Measurements from ENCODE around the gene SLC25A38.
"Not testable (repeated sequence)": the region's sequence is repeated elsewhere in the genome, so short reads cannot be mapped to it uniquely, and the experiment has no call there.

The SLC25A38 gene, protein sequence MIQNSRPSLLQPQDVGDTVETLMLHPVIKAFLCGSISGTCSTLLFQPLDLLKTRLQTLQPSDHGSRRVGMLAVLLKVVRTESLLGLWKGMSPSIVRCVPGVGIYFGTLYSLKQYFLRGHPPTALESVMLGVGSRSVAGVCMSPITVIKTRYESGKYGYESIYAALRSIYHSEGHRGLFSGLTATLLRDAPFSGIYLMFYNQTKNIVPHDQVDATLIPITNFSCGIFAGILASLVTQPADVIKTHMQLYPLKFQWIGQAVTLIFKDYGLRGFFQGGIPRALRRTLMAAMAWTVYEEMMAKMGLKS

DNA sequence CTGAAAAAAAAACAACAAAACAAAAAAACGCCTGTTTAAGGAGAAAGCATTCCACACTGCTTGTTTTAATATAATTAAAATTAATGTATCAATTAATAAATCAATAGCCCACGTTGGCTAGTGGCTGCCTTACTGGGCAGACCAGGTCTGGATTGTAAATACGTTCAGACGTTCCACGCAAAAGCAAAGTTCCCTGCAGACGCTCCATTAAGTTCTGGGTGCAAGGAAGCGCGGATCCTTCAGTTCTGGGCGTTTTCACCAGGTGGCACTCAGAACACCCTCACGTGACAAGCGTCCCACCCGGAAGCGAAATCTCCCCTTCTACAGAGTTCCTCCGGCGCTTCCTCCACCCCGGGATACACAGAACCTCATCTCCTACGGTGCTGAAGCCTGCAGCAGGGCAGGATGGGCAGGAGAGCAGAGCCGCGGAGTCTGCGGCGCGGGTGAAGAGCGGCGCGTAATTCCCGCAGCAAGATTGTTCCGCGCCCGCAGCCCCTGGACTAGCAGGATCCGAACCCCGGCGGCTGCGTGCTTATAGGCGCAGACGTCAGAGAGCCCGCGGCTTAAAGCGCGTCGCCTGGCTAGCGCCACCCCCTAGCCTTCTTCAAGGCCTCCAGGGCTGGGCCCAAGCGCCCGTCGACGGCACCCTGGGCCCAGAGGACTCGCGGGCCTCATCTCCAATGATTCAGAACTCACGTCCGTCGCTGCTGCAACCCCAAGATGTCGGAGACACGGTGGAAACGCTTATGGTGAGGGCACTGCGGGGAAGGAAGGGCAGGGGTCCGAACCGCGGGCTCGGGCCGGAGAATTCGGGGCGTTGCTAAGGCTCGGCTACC lies at the start of gene SLC25A38:
Gene SLC25A38 (plus strand): TSS at position 326 of the 836 bp plus-strand sequence. CDS start 355 bp downstream, at position 681.
- peak; percentile 87 for DNase-seq (ENCODE audit: low spot score)

DNA sequence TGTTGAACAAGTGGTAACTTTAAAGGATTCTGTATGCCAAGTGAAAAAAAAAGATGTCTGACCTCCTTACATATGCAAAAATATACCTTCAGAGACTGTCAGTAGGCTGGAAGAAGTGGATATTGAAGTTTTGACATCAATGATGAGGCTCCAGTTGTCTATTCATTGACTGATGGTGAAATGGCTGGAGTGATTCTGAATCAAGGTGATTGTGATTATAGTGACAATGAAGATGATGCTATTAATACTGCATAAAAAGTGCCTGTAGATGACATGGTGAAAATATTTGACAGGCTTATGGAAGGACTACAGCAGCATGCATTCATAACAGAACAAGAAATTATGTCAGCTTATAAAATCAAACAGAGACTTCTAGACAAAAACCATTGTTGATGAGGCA lies 49.6 kb upstream of the SLC25A38 start:
- DNase-seq (ENCODE audit: low spot score) = no peak

DNA sequence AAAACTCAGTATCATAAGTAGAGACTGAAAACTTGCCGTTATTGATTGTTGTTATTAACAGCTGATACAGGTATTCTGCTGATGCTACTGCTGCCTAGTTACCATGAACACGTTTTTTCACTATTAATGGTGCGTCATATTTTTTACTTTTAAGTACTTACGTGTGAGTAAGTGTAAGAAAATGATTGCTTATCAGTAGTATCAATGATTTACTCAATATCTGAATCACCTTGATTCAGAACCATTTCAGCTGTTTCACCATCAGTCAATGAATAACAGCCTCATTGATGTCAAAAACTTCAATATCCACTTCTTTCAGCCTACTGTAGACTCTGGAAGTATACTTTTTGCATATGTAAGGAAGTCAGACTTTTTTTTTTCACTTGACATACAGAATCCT lies 49.0 kb upstream of the SLC25A38 start:
- no peak for DNase-seq (ENCODE audit: low spot score)

DNA sequence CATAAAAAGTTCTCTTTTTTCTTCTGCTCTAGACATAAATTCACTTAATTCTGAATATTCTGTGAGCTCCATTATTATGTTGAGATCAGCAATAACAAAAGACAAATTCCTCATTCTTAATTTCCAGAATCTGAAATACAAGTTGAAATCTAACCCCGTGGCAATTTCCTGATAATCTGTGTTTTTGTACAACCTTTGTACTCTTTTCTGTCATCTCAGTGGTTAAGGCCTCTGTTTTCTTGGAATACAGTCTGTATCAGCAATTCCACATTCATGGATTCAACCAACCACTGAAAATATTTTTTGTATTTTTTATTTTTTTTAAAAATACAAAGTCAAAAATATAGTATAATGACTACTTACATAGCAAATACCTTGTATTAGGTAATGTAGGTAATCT lies 45.0 kb upstream of the SLC25A38 start:
- no peak for DNase-seq (ENCODE audit: low spot score)

DNA sequence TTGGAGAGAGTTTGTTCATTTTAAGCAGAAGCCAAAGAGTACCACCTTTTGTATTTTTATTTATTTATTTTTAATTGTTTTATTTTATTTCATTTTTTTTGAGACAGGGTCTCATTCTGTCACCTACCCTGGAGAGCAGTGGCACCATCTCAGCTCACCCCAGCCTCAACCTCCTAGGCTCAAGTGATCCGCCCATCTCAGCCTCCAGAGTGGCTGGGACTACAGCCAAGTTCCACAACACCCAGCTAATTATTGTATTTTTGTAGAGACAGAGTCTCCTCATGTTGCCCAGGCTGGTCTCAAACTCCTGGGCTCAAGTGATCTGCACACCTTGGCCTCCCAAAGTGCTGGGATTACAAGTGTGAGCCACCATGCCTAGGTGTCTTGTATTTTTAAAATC lies 44.1 kb upstream of the SLC25A38 start:
- no peak for DNase-seq (ENCODE audit: low spot score)

DNA sequence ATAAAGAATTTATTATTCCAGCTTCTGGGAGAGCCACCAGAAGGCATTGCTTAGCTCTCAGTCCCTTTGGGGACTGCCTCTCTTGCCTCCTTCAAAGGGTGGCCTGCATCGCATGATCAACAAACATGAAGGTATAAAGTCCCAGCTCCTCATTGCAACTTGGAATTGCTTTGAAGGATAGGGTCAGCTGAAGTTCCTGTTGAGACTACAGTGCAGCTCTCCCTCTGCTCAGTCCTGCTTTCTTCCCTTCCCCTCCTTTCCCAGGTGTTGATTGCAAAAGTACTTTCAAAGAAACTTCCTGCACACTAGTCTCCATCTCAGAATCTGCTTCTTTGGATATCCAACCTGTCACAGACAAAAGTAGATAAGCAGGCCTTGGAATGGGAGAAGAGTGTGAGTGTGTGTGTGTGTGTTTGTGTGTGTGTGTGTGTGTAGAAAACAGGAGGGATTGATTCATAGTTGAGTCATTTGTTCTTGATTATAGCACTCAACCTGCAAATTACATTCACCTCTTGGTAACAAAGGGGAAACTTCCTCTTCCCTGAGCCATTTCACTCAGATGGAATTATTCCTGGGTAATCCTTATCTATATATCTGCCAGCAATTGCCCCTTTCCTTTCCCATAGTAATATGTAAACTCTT lies 40.0 kb upstream of the SLC25A38 start:
- no peak for DNase-seq (ENCODE audit: low spot score)

DNA sequence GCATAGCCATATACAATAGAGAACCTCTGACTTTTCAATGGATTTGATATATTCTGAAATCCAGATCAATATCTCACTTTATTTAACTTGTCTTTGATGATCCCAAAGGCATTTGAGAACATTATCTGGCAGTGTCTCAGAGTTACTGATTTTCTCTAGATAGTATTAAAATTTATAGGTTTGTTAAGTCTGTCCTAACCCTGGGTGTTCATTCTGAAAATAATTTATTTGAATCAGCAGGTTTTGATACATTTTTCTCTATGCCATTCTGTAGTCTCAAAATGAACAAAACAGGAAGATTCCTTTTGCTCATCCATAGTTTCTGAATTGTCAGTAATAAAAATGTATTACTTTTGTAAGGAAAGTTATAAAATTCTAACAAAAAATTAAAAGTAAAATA lies 39.4 kb upstream of the SLC25A38 start:
- no peak for DNase-seq (ENCODE audit: low spot score)

DNA sequence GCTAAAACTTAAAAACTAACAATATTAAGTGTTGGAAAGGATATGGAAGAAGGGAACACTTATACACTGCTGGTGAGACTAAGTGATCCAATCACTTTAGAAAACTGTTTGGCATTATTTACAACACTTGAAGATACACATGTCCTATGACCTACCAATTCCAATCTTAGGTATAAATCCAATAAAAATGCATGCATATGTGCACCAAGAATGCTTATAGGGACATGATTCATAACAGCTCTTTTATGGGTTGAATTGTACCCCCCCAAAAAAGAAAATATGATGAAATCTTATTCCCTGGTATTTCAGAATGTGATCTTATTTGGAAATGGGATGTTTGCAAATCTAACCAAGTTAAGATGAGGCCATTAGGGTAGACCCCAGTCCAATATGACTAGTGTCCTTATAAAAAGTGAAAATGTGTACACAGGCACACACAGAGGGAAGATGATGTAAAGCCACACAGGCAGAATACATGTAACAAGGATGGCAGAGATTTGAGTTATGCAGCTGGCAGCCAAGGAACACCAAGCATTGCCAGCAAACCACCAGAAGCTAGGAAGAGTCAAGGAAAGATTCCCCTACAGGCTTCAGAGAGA lies 38.3 kb upstream of the SLC25A38 start:
- DNase-seq (ENCODE audit: low spot score) = no peak

DNA sequence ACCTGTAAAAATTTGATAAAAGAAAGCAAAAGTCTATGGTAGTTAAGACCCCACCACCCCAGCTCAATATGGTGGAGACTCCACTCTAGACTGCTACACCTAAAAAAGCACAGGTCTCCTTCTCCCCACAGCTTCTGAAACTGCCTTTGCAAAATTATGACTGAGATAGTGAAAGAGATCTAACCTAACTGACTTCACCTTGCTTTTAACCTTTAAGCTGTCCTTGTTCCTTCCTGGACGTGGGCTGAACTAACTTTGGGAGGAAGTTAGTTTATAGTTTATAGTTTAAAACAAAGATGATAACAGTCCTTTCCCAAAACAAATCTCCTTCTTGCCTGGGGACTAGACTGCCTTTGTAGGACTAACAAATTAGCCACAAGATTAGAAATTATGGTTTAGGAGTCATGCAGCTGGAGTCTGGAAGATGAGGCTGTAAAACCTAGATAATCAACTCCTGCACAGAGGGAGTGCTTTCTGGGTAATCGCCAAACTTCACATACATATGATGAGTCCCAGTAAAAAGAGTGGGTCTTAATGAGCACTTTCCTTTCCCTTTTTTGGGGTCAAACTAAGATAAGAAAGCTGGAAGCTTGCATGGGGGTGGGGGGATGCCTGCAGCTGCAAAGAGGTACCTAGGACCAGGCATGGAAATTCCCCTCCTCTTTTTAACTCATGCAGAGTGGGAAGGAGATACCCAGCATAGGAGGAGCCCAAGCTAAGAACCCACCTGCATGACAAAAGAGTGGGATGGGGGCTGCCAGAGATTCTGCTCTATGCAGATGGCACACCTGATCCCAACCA lies 36.2 kb upstream of the SLC25A38 start:
- no peak for DNase-seq (ENCODE audit: low spot score)

DNA sequence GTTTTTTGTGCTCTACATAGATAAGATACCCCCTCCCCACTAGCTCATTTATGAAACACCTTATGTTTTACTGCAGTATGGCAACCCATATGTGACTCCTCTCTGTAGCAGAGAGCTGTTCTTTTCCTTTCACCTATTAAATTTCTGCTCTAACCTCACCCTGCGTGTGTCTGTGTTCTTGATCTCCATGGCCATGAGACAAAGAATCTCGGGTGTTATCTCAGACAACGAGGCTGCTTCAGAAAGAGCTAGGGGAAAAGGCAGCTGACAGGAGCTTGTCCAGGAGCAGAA lies 35.6 kb upstream of the SLC25A38 start:
- no peak for DNase-seq (ENCODE audit: low spot score)

DNA sequence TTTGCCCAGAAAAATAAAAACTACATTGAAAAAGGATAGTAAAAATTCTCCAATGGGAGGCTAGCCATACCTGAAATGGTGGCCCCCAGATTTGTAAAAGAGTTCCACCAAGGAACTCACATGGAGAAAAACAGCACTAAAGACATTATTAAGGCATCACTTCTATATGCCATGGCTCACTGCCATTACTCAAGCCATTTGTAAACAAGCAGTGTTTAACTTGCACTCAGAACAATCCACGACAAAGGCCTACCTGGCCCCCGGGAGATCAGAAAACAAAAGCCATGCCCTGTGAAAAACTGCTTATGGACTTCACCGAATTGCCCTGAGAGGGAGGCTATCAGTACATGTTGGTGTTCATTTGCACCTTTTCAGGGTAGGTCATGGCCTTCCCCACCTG lies 34.1 kb upstream of the SLC25A38 start:
- no peak for DNase-seq (ENCODE audit: low spot score)

DNA sequence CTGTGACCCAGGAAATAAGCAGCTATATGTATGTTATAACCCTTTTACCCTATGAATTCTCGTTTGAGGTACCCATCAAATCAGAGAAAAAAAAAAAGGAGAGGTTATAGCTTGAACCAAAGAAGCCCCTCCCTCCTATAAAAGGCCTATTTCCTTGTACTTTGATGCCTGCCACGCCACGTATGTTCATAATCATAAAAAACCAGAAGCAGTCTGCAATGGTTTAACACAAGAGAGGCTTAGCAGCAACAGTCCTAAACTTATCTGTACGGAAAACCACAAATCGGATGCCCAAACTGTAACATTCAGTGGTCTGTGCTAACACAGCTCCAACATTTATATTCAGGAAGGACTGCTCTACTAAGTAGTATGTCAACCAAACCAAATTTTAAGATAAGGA lies 32.5 kb upstream of the SLC25A38 start:
- no peak for DNase-seq (ENCODE audit: low spot score)

DNA sequence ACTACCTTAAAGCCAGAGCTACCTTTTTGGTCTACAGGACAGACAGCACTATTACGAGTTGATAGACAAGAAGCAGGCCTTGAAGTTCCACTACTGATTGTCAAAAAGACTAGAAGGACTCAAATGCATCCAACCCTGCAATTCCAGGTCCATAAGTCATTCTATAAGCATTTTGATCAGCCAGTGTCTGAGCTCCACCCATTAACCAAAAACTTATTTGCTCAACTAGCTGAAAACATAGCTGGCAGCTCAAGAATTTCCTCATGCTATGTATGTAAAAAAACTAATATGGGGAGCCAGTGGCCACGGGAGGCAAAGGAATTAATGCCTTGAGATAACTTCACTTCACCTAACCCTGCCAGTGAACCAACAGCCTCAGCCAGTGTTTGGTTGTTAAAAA lies 32.0 kb upstream of the SLC25A38 start:
- not testable (repeated sequence) for DNase-seq (ENCODE audit: low spot score)

DNA sequence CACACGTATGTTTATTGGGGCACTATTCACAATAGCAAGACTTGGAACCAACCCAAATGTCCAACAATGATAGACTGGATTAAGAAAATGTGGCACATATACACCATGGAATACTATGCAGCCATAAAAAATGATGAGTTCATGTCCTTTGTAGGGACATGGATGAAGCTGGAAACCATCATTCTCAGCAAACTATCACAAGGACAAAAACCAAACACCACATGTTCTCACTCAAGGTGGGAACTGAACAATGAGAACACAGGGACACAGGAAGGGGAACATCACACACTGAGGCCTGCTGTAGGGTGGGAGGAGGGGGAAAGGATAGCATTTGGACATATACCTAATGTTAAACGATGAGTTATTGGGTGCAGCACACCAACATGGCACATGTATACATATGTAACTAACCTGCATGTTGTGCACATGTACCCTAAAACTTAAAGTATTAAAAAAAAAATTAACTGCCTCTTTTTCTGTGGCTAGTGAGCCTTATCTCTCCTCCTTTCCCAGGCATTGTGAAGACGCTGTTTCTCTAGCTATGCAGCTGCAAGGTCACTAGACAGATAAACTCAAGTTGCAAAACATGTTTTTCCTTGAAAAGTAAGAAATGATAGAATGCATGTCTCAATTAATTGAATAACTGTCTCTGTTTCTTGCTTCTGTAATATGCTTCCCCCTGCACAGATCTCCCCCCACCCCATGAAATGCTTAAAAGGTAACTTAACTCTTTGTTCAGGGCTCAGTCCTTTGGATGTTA lies 29.8 kb upstream of the SLC25A38 start:
- not testable (repeated sequence) for DNase-seq (ENCODE audit: low spot score)

DNA sequence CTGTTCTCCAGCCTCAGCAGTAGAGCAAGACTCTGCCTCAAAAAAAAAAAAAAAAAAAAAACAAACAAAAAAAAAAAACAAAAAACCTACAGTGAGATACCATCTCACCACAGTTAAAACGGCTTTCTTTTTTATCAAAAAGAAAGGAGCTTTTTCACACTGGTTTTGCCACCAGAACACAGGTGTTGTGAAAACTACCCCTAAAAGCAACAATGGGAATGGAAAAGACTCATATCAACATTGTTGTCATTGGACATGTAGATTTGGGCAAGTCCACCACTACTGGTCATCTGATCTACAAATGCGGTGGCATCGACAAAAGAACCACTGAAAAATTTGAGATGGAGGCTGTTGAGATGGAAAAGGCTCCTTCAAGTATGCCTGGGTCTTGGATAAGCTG lies 24.8 kb upstream of the SLC25A38 start:
- no peak for DNase-seq (ENCODE audit: low spot score)

DNA sequence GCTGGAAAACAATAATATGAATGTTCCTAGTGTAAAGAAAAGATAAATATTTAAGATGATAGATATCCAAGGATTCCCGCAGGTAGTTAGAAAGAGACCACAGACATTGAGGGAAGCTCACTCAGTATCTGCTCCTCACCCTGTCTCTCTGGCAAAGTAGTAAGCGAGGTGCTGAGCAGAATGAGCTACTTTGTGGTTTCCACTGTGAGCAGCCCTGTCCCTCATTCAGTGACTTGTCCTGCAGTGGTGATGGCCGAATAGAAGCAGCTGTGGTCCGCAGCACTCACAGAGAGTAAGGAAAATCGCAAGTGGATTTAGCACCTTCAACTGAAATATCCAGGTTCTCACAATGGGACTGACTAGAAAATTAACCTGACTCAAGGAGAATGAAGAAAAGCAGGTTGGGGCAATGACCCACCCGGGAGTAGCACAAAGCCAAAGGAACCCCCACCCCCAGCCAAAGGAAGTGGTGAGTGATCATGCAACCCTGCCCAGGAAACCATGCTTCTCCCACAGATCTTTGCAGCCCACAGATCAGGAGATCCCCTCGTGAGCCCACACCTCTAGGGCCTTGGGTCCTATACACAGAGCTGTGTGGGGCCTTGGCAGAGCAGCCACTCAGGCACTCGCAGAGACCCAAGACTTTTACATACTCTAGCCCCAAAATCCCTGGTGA lies 21.8 kb upstream of the SLC25A38 start:
- no peak for DNase-seq (ENCODE audit: low spot score)

DNA sequence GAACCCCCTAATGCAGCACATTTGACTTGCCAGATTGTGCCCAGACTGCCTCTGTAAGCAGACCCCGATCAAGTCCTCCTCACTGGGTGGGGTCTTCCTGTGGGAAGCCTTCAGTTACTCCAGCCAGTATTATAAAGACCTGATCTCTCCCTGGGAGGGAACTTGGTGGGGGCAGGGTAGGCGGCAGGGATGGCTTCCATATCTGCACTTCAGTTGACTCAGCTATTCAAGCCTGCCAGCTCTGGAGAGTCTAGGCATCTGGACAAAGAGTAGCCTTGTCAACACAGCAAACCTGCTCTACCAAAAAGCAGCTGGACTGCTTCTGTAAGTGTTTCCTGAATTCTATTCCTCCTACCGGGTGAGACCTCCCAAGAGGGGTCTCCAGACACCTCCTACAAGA lies 21.0 kb upstream of the SLC25A38 start:
- no peak for DNase-seq (ENCODE audit: low spot score)

DNA sequence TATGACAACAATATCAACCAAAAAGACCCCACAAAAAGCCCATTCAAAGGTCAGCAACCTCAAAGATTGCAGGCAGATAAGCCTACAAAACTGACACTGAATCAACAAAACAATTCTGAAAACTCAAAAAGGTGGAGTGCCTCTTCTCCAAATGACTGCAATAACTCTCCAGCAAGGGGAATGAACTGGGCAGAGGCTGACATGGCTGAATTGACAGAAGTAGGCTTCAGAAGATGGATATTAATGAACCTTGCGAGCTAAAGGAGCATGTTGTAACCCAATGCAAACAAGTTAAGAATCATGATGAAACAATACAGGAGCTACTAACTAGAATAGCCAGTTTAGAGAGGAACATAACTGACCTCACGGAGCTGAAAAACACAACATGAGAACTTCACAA lies 20.4 kb upstream of the SLC25A38 start:
- no peak for DNase-seq (ENCODE audit: low spot score)

DNA sequence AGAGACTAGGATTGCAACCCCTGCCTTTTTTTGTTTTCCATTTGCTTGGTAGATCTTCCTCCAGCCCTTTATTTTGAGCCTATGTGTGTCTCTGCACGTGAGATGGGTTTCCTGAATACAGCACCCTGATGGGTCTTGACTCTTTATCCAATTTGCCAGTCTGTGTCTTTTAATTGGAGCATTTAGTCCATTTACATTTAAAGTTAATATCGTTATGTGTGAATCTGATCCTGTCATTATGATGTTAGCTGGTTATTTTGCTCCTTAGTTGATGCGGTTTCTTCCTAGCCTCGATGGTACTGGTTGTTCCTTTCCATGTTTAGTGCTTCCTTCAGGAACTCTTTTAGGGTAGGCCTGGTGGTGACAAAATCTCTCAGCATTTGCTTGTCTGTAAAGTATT lies 12.7 kb upstream of the SLC25A38 start:
- DNase-seq (ENCODE audit: low spot score) = not testable (repeated sequence)

DNA sequence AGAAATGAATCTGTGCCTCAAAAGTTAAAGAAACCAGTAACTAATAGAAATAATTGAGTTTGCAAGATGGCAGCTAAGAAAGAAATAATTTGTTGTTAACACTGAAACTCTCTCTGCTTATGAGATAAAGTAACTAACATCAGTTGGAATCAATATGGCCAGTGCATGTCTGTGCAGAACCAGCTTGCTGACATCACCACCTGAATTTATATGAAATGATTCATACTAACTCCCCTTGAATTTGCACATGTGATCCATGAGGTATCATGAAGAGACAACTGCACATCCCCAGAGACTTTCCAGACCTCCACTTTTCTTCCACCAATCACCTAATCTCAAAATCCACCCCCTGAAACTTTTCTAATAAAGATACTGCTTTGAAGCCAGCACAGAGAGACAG lies 10.3 kb upstream of the SLC25A38 start:
- no peak for DNase-seq (ENCODE audit: low spot score)
